Left ventricle myocardium inferior (tissue), 1 donor: Measurements from ENCODE around the gene EDC4. TPM values are rescaled to one million over a fixed set of nuclear protein-coding genes. Genes with fewer than 3 reads are reported as not detected.
"Not testable (repeated sequence)": the region's sequence is repeated elsewhere in the genome, so short reads cannot be mapped to it uniquely, and the experiment has no call there.

Experiments
- DNase-seq: peaks from one replicate; pipeline ENCODE4 v3.0.0-alpha.2; 2020
- H3K27ac ChIP-seq: fragments of 200-600 bp; replicated peaks from 2 replicates; pipeline ENCODE4 v1.8.0; 2021
- H3K27me3 ChIP-seq: fragments of 200-600 bp; 2 replicates; pipeline ENCODE4 v1.8.0; 2021; ENCODE audit warnings: low read depth
- H3K36me3 ChIP-seq: fragments of 200-600 bp; 2 replicates; pipeline ENCODE4 v1.8.0; 2021
- H3K4me1 ChIP-seq: fragments of 200-600 bp; 2 replicates; pipeline ENCODE4 v1.8.0; 2021
- H3K4me3 ChIP-seq: fragments of 200-600 bp; 2 replicates; pipeline ENCODE4 v1.8.0; 2021; ENCODE audit warnings: mild to moderate bottlenecking, moderate library complexity
- H3K9me3 ChIP-seq: fragments of 200-600 bp; replicated peaks from 2 replicates; pipeline ENCODE4 v1.8.0; 2021
- intact Hi-C: fragments of 100-400 bp; cut with micrococcal nuclease; formaldehyde crosslinking; loops from one replicate; pipeline ENCODE4 v1.11.0; 2022
- total RNA-seq: library from RNA; stranded (reverse); fragmentation: NEBNext Ultra II Directional; extraction: Animal tissue kit (Norgen Biotek cat#: 25700); gene quantifications from one replicate; pipeline ENCODE4 v1.2.1, GENCODE V29; 2021
- TF ChIP-seq, protein P1 (sequence below): fragments of 200-600 bp; IDR thresholded peaks from 2 replicates; pipeline ENCODE4 v1.8.0; 2021; ENCODE audit warnings: antibody characterized with exemption, mild to moderate bottlenecking, borderline replicate concordance
- donor health status: DM: no; HTN: yes; CAD: no; lungs with severe emphysema.

Gene EDC4
- total RNA-seq, 1 donor from 2014 or later, result 33.2 TPM

- Histone ChIP-seq H3K4me1 (peaks cover 16% of the 10 kb centered on the region), H3K4me3 (no peak overlapping the region), H3K27ac (no peak overlapping the region), H3K9me3 (no peaks in the 10 kb centered on the region), H3K27me3 (no peaks in the 10 kb centered on the region), H3K36me3 (peaks cover 35% of the 10 kb centered on the region)
- intact Hi-C loops, result no loop called here
- DNase-seq, result no peak
- TF ChIP-seq, protein P1, sequence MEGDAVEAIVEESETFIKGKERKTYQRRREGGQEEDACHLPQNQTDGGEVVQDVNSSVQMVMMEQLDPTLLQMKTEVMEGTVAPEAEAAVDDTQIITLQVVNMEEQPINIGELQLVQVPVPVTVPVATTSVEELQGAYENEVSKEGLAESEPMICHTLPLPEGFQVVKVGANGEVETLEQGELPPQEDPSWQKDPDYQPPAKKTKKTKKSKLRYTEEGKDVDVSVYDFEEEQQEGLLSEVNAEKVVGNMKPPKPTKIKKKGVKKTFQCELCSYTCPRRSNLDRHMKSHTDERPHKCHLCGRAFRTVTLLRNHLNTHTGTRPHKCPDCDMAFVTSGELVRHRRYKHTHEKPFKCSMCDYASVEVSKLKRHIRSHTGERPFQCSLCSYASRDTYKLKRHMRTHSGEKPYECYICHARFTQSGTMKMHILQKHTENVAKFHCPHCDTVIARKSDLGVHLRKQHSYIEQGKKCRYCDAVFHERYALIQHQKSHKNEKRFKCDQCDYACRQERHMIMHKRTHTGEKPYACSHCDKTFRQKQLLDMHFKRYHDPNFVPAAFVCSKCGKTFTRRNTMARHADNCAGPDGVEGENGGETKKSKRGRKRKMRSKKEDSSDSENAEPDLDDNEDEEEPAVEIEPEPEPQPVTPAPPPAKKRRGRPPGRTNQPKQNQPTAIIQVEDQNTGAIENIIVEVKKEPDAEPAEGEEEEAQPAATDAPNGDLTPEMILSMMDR, result no peak
Observed at GRCh38 chr16:67907397-67908180, 34.7 kb downstream of the EDC4 start.

- TF ChIP-seq, protein P1, result no peak
- Histone ChIP-seq H3K27ac (no peak overlapping the region), H3K9me3 (no peaks in the 10 kb centered on the region), H3K4me3 (no peak overlapping the region), H3K27me3 (no peaks in the 10 kb centered on the region), H3K4me1 (peaks cover 11% of the 10 kb centered on the region), H3K36me3 (peaks cover 31% of the 10 kb centered on the region)
- DNase-seq, result no peak
- intact Hi-C loops, result no loop called here
Observed at GRCh38 chr16:67909056-67909742, 36.3 kb downstream of the EDC4 start.

GRCh38 chr16:67910158-67910557, 37.3 kb downstream of the EDC4 start:
- no peaks in the 10 kb centered on the region for H3K9me3 ChIP-seq
- no peak overlapping the region for H3K27ac ChIP-seq
- H3K27me3 ChIP-seq, result no peaks in the 10 kb centered on the region
- no peak overlapping the region for H3K4me3 ChIP-seq
- no peak for DNase-seq
- peaks cover 17% of the 10 kb centered on the region for H3K4me1 ChIP-seq
- intact Hi-C loops, result no loop called here
- peaks cover 31% of the 10 kb centered on the region for H3K36me3 ChIP-seq
- TF ChIP-seq, protein P1, result no peak

DNA sequence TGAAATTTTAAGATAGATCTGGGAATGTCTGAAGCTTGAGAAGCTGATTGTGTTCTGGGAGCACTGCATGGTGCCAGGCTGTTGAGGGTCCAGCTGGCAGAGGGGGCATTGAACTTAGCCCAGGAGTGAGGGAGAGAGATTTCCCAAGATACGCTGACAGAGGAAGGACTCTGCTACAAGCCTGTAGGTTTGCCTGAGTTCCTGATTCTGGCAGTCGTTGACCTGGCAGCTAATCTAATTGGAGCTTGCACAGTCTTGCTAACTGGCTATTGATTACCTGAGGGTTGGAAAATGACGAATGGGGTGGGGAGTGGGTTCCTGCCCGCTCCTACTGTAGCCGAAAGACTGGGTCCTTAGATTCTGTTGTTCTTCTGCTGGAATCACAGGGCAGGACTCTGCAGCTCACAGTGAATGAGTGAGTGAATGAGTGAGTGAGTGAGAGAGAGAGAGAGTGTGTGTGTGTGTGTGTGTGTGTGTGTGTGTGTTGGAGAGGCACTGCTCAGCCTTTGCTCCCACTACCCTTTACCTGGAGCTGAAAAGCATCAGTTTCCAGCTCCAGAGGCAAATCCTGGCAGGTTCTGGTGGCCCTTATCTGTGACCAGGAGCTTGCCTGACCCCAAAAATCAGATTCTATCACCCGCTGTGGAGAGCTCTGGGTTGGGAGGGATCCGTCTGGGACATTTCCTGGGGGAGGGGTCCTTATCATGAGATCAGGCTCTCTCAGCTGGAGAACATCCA, 42.1 kb downstream of the EDC4 start:
- H3K27ac ChIP-seq, result no peak overlapping the region
- no peak overlapping the region for H3K4me3 ChIP-seq
- no peaks in the 10 kb centered on the region for H3K27me3 ChIP-seq
- TF ChIP-seq, protein P1, result no peak
- H3K36me3 ChIP-seq, result peaks cover 24% of the 10 kb centered on the region
- no peaks in the 10 kb centered on the region for H3K9me3 ChIP-seq
- H3K4me1 ChIP-seq, result peaks cover 65% of the 10 kb centered on the region
- no peak for DNase-seq
- intact Hi-C loops, result no loop called here

DNA sequence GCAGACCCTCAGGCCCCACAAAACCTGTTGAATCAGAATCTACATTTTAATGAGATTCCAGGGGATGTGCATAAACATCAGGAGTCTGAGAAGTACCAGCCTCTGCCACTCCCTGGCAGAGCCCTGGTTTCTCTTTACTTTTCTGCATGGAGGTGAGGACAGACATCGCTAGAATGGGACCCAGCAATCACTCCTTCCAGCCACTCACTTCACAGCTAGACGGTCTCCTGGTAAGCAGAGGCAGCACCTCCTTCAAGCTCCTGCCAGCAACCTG, 42.6 kb downstream of the EDC4 start:
- H3K27ac ChIP-seq, H3K9me3 ChIP-seq, H3K4me3 ChIP-seq, H3K27me3 ChIP-seq, DNase-seq, intact Hi-C loops: not testable (repeated sequence)
- H3K4me1 ChIP-seq, result peaks cover 70% of the 10 kb centered on the region
- H3K36me3 ChIP-seq, result peaks cover 19% of the 10 kb centered on the region
